ENCODE measurements around the gene FICD.

DNA sequence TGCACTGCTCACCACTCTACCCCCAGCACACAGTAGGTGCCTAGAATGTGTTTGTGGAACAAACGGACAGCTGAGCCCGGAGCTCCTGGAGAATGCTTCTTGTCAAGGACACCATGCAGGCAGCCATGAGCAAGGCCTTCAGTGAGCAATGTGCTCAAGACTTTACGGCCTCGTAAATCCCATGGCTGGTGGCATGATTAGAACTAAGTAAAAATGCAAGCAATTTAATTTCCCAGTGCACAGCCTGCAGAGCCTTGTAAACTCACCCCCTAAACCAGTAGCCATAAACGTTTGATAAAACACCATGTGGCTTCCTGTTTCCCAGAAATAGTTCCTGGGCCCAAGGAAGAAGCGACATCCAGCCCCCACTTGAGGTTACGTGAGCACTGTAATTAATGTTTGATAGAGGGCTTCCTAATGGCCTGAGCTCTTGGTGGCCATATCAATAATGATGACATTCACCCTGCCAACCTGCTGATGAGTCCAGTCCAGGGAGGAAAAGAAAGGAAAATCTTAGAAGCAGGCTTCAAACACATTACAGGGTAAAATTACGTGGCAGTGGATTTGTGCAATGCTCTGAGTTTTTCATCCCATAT is 36.4 kb upstream of the FICD start:
- TF ChIP-seq, protein P1, sequence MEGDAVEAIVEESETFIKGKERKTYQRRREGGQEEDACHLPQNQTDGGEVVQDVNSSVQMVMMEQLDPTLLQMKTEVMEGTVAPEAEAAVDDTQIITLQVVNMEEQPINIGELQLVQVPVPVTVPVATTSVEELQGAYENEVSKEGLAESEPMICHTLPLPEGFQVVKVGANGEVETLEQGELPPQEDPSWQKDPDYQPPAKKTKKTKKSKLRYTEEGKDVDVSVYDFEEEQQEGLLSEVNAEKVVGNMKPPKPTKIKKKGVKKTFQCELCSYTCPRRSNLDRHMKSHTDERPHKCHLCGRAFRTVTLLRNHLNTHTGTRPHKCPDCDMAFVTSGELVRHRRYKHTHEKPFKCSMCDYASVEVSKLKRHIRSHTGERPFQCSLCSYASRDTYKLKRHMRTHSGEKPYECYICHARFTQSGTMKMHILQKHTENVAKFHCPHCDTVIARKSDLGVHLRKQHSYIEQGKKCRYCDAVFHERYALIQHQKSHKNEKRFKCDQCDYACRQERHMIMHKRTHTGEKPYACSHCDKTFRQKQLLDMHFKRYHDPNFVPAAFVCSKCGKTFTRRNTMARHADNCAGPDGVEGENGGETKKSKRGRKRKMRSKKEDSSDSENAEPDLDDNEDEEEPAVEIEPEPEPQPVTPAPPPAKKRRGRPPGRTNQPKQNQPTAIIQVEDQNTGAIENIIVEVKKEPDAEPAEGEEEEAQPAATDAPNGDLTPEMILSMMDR (conservative IDR thresholded peaks at IDR 0.05 in 1 of 2, IDR thresholded peaks at IDR 0.05 in 1 of 2; ENCODE audit: low read depth in 1 of 2, low read length in 2 of 2): no peak
- TF ChIP-seq EZH2 (IDR thresholded peaks at IDR 0.05; ENCODE audit: low read length, missing control alignments): no peak

Measured in fibroblast of lung (primary cell).